HG02938 (cell line): ENCODE measurements around the gene PRMT3.
"Not testable (repeated sequence)": the region's sequence is repeated elsewhere in the genome, so short reads cannot be mapped to it uniquely, and the experiment has no call there.

ENCODE experiments used
- ATAC-seq: cut with Tn5 transposase; IDR thresholded peaks from one replicate; pipeline ENCODE4 v1.9.1; 2021; ENCODE audit warnings: mild to moderate bottlenecking, moderate library complexity; ENCODE audit not compliant: unreplicated experiment

Gene PRMT3

GRCh38 chr11:20387261-20388095 lies at the start of gene PRMT3:
Gene PRMT3 (plus strand): TSS chr11:20387716. CDS start chr11:20387747, 31 bp downstream.
- ATAC-seq: peak; percentile 80

- no peak for ATAC-seq
Observed at GRCh38 chr11:20342347-20343141, 45.0 kb upstream of the PRMT3 start.

DNA sequence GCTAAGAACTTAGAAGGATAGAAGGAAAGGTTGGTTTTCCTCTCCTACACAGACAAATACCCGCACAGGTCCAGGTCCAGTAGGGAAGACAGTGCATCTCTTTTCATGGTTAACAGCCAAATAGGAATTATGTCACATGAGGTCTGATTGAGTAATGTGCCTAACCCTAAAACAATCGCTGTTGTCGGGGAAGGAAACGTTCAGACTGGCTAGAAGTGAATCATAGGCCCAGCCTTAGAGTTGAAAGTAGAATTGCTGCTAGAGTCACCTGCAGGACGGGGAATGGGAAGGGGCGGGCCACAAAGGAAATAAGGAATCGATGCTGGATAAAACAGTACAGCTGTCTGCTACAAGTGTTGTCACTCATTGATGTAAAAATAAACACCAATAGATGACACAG lies 36.4 kb upstream of the PRMT3 start:
- ATAC-seq: no peak

GRCh38 chr11:20351751-20352262 lies 35.7 kb upstream of the PRMT3 start:
- no peak for ATAC-seq

- ATAC-seq: no peak
Observed at GRCh38 chr11:20353829-20354434, 33.6 kb upstream of the PRMT3 start.

DNA sequence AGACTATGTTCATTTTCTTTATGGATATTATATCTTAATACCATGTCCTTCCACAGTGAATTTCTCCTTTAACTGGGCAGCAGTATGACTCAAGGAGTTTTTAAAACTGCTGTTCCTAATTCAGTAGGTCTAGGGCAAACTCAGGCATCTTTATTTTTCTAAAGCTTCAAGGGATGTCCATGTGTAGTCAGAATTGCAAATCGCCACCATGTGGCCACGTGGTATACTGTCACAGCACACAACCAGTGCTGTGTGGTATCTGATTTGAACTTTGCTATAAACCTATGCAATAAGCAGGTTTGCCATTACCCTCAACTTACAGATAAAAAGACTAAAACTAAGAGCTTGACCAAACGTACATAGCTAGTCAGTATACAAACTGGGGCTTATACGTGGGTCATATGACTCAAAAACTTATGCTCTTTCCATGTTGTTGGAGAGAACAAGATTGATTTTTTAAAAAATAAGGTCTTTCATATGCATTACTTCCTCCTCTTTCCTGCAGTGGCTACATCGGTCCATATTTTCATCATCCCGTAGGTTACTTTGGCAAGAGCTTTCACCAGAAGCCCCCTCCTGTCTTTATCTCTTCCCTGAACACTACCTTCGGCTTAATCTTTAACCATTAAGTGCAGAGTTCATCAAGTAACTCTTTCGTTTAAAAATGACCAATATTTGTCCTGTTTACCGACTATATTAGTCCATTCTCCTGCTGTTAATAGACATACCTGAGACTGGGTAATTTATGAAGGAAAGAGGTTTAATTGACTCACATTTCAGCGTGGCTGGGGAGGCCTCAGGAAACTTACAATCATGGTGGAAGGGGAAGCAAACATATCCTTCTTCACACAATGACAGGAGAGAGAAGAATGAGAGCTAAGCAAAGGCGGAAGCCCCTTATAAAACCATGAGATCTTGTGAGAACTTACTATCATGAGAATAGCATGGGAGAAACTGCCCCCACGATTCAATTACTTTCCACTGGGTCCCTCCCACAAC lies 32.0 kb upstream of the PRMT3 start:
- peak; percentile 89 for ATAC-seq

GRCh38 chr11:20357150-20357549 lies 30.4 kb upstream of the PRMT3 start:
- no peak for ATAC-seq

DNA sequence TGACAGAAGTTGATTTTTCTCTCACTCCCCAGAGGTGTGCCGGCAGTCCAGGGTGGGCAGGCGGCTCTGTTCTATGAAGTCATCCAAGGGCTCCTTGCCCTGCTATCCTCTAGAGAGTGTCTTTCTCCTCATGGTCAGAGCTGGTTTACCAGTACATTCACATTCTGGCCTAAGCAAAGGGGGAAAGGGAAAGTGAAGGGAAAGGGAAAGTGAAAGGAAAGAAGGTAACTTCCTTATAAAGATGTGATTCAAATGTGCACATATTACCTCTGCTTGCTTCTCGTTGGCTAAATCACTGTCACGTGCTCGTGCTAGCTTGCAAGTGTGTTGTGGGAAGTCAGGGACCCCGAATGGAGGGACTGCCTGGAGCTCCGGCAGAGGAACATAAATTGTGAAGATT lies 26.9 kb upstream of the PRMT3 start:
- no peak for ATAC-seq

- ATAC-seq: no peak
Observed at GRCh38 chr11:20362481-20362880, 25.0 kb upstream of the PRMT3 start.

DNA sequence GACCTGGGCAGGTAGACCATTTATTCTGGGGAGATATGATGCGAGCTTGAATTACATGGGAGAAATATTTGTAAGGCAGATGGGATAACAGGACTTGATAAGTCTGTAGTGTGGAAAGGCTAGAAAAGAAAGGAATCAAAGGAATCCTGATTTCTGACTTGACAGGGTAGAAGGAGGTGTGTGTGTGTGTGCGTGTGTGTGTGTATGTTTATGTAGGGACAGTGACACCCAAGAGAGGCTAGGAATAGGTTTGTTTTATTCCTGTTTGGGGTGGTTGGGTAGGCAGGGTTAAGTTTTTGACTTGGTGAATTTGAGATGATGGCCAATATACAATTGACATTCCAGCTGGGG lies 24.4 kb upstream of the PRMT3 start:
- no peak for ATAC-seq

- ATAC-seq: peak; percentile 86
Observed at GRCh38 chr11:20363500-20364340, 23.8 kb upstream of the PRMT3 start, which contains the start of gene HTATIP2. Gene HTATIP2 (plus strand): TSS chr11:20363714. CDS start chr11:20364238, 524 bp downstream.

DNA sequence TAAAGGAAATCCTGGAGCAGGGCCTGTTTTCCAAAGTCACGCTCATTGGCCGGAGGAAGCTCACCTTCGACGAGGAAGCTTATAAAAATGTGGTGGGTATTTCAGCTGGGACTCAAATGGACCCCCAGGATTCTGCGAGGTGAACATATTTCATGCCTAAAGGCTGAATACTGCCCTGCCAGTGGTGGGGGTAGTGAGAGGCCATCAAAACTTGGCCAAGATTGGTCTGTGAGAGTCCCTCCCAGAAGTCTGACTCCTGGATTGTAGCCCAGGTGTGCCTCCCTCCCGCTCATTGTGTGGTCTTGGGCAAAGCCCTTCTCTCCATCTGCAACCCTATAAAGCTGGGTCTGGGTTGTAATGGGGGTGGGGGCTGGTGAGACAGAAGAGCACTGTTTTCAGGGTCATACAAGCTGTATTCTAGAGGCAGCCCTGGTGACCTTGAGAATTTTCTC lies 23.1 kb upstream of the PRMT3 start:
- ATAC-seq: no peak

DNA sequence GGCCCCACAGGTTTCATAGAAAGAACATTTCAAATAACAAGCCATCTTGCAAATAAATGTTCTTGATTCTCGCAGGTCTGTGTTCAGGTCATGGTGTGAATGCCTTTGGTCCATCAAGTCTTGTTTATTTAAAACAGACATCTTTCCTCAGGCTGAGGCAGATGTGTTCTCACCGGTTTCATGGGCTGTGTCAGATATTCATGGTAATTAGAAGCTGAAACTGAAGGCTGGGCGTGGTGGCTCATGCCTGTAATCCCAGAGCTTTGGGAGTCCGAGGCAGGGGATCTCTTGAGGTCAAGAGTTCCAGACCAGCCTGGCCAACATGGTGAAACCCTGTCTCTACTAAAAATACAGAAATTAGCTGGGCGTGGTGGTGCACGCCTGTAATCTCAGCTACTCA lies 22.1 kb upstream of the PRMT3 start:
- not testable (repeated sequence) for ATAC-seq

DNA sequence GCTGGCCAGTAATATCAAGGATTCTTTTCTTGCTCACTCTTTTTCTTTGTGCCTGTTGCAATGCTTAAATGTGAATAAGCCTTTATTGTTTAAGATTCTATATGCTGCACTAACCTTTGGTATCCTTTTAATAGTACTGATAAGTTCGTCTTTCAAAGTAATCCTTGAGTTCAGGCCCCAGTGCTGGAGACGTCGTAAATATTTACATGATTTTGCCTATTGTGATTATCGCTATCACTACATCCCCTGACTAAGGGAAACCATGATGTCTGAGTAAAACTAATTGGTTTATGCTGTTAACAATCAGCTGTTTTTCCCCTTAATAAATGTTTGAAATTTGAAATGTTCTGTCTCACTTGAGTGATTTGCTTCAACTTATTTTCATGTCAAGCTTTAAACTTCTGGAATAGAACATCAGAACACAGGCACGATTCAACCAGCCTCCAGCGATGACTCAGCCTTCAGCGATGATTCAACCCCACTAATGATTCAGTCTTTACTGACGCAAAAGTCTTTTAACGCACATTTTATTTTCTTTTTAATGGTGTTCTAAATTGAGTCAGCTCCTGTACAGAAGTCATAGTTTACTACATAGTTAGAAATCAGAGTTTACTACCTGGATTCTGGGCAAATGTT lies 20.1 kb upstream of the PRMT3 start:
- ATAC-seq: no peak

GRCh38 chr11:20368438-20368837 lies 19.1 kb upstream of the PRMT3 start:
- ATAC-seq: no peak

GRCh38 chr11:20369826-20370225 lies 17.7 kb upstream of the PRMT3 start:
- no peak for ATAC-seq

DNA sequence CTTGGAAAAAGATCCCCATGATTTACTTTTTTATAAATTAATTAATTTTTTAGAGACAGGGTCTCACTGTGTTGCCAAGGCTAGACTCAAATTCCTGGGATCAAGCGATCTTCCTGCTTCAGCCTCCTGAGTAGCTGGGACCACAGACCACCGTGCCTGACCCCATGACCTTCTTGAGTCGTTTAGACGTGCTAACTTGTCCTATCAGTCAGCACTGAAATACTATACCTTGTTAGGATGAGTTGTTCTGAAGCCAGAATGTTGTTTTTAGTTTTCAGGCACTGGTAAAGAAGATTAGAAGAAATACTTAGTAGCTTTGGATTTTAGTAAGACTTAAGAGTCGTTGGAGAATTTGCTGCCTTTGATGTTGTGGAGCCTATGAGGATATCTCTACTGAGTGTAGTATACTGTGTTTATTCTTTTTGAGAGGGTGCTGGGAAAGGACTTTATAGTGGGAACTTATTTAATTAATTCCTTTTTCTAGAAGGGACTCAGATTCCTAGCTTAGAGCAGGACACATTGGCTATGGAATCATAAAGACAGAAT lies 15.4 kb upstream of the PRMT3 start:
- no peak for ATAC-seq

DNA sequence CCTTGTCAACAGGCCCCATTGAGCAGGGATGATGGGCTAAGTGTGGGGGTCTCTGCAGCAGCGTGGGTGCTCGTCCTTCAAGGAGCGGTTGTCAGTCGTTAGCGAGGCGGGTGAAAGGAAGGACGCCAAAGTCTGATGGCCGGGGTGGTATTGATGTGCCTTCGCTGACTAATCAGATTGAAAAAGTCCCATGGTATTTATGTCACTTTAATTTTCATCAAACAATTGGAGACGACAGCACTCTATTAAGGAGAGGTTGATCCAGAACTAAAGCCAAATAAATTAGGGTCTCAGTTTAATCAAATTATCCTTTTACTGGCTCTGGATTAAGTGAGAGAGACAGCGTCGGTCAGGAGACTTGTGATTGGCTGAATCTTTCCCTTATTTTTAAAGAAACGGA lies 14.4 kb upstream of the PRMT3 start:
- no peak for ATAC-seq
